ENCODE results near the gene VSIG8.

DNA sequence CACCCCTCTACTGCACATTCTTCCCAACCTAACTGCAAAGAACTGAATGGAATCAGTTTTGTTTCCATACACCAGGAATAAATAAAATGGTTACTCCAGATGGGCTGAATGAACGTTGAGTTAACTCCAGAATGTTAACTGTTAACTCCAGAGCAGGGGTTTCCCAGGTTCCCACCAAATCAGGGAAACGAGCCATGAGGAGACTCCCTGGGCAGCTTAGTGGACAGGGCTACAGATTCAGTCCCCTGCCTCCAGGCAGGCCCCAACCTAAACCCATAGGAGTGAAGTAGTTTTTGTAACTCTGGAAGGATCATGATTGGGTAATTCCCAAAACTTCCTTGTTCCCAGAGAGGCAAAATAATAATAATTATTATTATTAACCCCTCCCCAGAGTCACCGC is 14.1 kb downstream of the VSIG8 start:
- TF ChIP-seq TAF1 (IDR thresholded peaks at IDR 0.05; ENCODE audit: low read depth, low read length) (no peak), PAX5 (IDR thresholded peaks at IDR 0.05; ENCODE audit: insufficient read depth, low read length, severe bottlenecking) (no peak), POLR2AphosphoS5 (IDR thresholded peaks at IDR 0.05; ENCODE audit: low read depth, low read length) (no peak), POLR2A (IDR thresholded peaks at IDR 0.05; ENCODE audit: low read depth, low read length) (no peak), POU2F2 (IDR thresholded peaks at IDR 0.05; ENCODE audit: low read depth, low read length) (no peak), SPI1 (IDR thresholded peaks at IDR 0.05; ENCODE audit: low read depth, low read length) (no peak)
